K562 (cell line): Measurements from ENCODE around the gene TM4SF4. TPM values are rescaled to one million over a fixed set of nuclear protein-coding genes. Genes with fewer than 3 reads are reported as not detected.

Experiments
- ATAC-seq: fragments of 200-7000 bp; cut with Tn5 transposase; 3 replicates; pipeline ENCODE4 v1.9.1; 2020; ENCODE audit warnings: moderate library complexity
- BruUV-seq: library from RNA; stranded (reverse); fragments of 400-500 nt; replicated peaks from 2 replicates; lab custom pipeline; 2021; lab: Mats Ljungman, UMichigan
- CTCF ChIA-PET: fragments of 300-600 bp; formaldehyde crosslinking; extraction: SDS; loops from one replicate; lab custom pipeline; 2021; ENCODE audit warnings: low intra/inter-chr PET ratio; lab: Yijun Ruan, JAX
- POLR2A ChIA-PET: fragments of 300-600, 350-650 bp; sonication (Branson Sonifier 250); formaldehyde crosslinking; extraction: SDS; loops from one replicate; lab custom pipeline; 2021; ENCODE audit warnings: antibody characterized with exemption, inconsistent platforms; lab: Yijun Ruan, JAX
- DNase-seq, 4 experiments: peaks; one replicate each; pipeline versions ENCODE4 v3.0.0 to v3.0.0-alpha.2; 2011 to 2018; ENCODE audit warnings: low spot score in 3 of 4, mixed read lengths in 3 of 4; ENCODE audit errors: extremely low read depth in 1 of 4
- FAIRE-seq: peaks from 2 replicates; lab custom pipeline; 2011; peaks lifted over from hg19 to GRCh38; lab: Jason Lieb, UNC
- H2AFZ ChIP-seq: 2 replicates; pipeline ENCODE4 v1.6.0; 2011; ENCODE audit warnings: low read depth, low read length, control low read depth, inconsistent platforms
- H3K27ac ChIP-seq: fragments of 200-600 bp; 3 replicates; pipeline ENCODE4 v1.8.0; 2011; ENCODE audit warnings: low read depth, mild to moderate bottlenecking, control low read depth, inconsistent platforms, low read length, moderate library complexity, mixed read lengths; ENCODE audit errors: extremely low read depth
- H3K27me3 ChIP-seq, 2 experiments: fragments of 300-600 bp in 1 of 2; 2 replicates in 1 of 2; 3 replicates in 1 of 2; pipeline versions ENCODE4 v1.6.0 to v1.8.0; 2011; ENCODE audit warnings: inconsistent platforms in 2 of 2, low read length in 2 of 2, mild to moderate bottlenecking in 1 of 2, mixed read lengths in 1 of 2, moderate library complexity in 1 of 2; ENCODE audit not compliant: control insufficient read depth in 2 of 2, insufficient read depth in 2 of 2
- H3K36me3 ChIP-seq: fragments of 300-600 bp; 3 replicates; pipeline ENCODE4 v1.8.0; 2011; ENCODE audit warnings: mild to moderate bottlenecking, low read length, inconsistent platforms; ENCODE audit not compliant: control insufficient read depth, insufficient read depth
- H3K4me1 ChIP-seq, 2 experiments: fragments of 200-600 bp in 1 of 2; replicated peaks in 1 of 2; 2 replicates in 1 of 2; 3 replicates in 1 of 2; pipeline versions ENCODE4 v1.5.1 to v1.8.0; 2011; ENCODE audit warnings: inconsistent platforms in 2 of 2, low read length in 2 of 2, mild to moderate bottlenecking in 1 of 2, mixed read lengths in 1 of 2, moderate library complexity in 1 of 2; ENCODE audit not compliant: control insufficient read depth in 2 of 2, insufficient read depth in 2 of 2
- H3K4me2 ChIP-seq: 2 replicates; pipeline ENCODE4 v1.6.1; 2011; ENCODE audit warnings: low read length, control low read depth, inconsistent platforms, mixed read lengths; ENCODE audit not compliant: insufficient read depth
- H3K4me3 ChIP-seq: fragments of 200-600 bp; sonication (generic), shearing (Covaris generic); 2 replicates; pipeline ENCODE4 v1.5.1; 2016; ENCODE audit warnings: control low read depth, inconsistent platforms
- H3K79me2 ChIP-seq: fragments of 200-600 bp; 3 replicates; pipeline ENCODE4 v1.8.0; 2011; ENCODE audit warnings: low read length, inconsistent platforms; ENCODE audit not compliant: control insufficient read depth, insufficient read depth
- H3K9ac ChIP-seq, 2 experiments: 2 replicates each; pipeline versions ENCODE4 v1.6.0 to v1.6.1; 2011; ENCODE audit warnings: low read depth in 2 of 2, low read length in 2 of 2, control low read depth in 1 of 2, inconsistent platforms in 1 of 2, mild to moderate bottlenecking in 1 of 2, mixed read lengths in 1 of 2; ENCODE audit not compliant: insufficient read depth in 1 of 2
- H3K9me1 ChIP-seq: one replicate; pipeline ENCODE4 v1.6.0; 2011; ENCODE audit warnings: inconsistent platforms, mild to moderate bottlenecking, low read length, moderate library complexity; ENCODE audit not compliant: control insufficient read depth, insufficient read depth
- H3K9me3 ChIP-seq: replicated peaks from 2 replicates; pipeline ENCODE4 v1.5.1; 2011; ENCODE audit warnings: low read depth, low read length, inconsistent platforms; ENCODE audit not compliant: control insufficient read depth, insufficient read depth
- H4K20me1 ChIP-seq: replicated peaks from 2 replicates; pipeline ENCODE4 v1.6.1; 2011; ENCODE audit warnings: low read length, inconsistent platforms, mixed read lengths; ENCODE audit not compliant: control insufficient read depth, insufficient read depth
- CSDE1 ChIP-seq, 2 experiments: fragments of 450-650 bp; IDR thresholded peaks; 2 replicates each; pipeline ENCODE4 v1.6.1; 2016; ENCODE audit warnings: mild to moderate bottlenecking in 1 of 2
- FOXK1 ChIP-seq: sonication (generic); formaldehyde crosslinking; IDR thresholded peaks from 2 replicates; pipeline ENCODE4 v1.8.0; 2022; ENCODE audit warnings: missing genetic modification reagents, mild to moderate bottlenecking, borderline replicate concordance
- HDAC2 ChIP-seq: fragments of 450-650 bp; IDR thresholded peaks from 2 replicates; pipeline ENCODE4 v1.6.1; 2016; ENCODE audit warnings: mild to moderate bottlenecking
- SMARCA5 ChIP-seq: fragments of 450-650 bp; IDR thresholded peaks from 2 replicates; pipeline ENCODE4 v1.6.1; 2016
- SMC3 ChIP-seq: conservative IDR thresholded peaks from 2 replicates; pipeline ENCODE4 v1.6.1; 2011; ENCODE audit warnings: low read depth, low read length, improper control_type of control experiment; ENCODE audit not compliant: insufficient read depth
- TAL1 ChIP-seq: fragments of 450-650 bp; IDR thresholded peaks from 2 replicates; pipeline ENCODE4 v1.6.1; 2016; ENCODE audit warnings: mild to moderate bottlenecking
- ZNF699 ChIP-seq: fragments of 250-450 bp; sonication (Bioruptor Pico); IDR thresholded peaks from 2 replicates; pipeline ENCODE4 v1.8.0; 2021; ENCODE audit warnings: mild to moderate bottlenecking, moderate library complexity; ENCODE audit not compliant: insufficient replicate concordance
- whole genome bisulfite sequencing: fragments of 100-300 bp; shearing (Covaris generic); methylation state at CpG from one replicate; pipeline ENCODE4 v1.1.6; 2016; ENCODE audit warnings: low coverage, mixed read lengths; ENCODE audit not compliant: insufficient coverage; ENCODE audit errors: missing lambda C conversion rate; 5-methylcytosine and 5-hydroxymethylcytosine counted together
- in situ Hi-C: fragments of 300-500 bp; cut with MboI; formaldehyde crosslinking; loops from 4 replicates; pipeline ENCODE4 v1.15.0; 2018; ENCODE audit warnings: inconsistent platforms, mixed read lengths
- intact Hi-C: fragments of 100-400 bp; cut with micrococcal nuclease; formaldehyde crosslinking; loops from 2 replicates; pipeline ENCODE4 v1.14.2; 2022
- polyA plus RNA-seq, 8 experiments: library from polyadenylated mRNA; depleted of rRNA in 4 of 8; stranded (reverse) in 5 of 8; unstranded in 3 of 8; fragments of >200 nt; fragmentation: Nextera tagmentation in 2 of 8; fragmentation: Illumina TruSeq in 1 of 8; extraction: Ambion mirVana in 2 of 8; extraction: Trizol in 1 of 8; gene quantifications; 2 replicates each; pipeline versions ENCODE4 v1.2.1 to v1.2.3, GENCODE V29; 2011 to 2014; ENCODE audit warnings: inconsistent platforms in 1 of 8, missing spikeins in 1 of 8
- total RNA-seq, 7 experiments: library from RNA; depleted of rRNA in 6 of 7; stranded (reverse); fragments of >200 nt in 6 of 7; fragmentation: Illumina TruSeq in 2 of 7; extraction: Trizol in 2 of 7; gene quantifications; 2 replicates each; pipeline versions ENCODE4 v1.2.1 to v1.2.3, GENCODE V29; 2011 to 2021; ENCODE audit warnings: low replicate concordance in 1 of 7
- TF ChIP-seq, protein P1 (sequence below): fragments of 250-450 bp; sonication (Bioruptor Pico); IDR thresholded peaks from 2 replicates; pipeline ENCODE4 v1.5.0; 2021; ENCODE audit warnings: mild to moderate bottlenecking, moderate library complexity
- TF ChIP-seq, protein P2 (sequence below), 2 experiments: fragments of 450-650 bp in 1 of 2; sonication (generic) in 1 of 2; formaldehyde crosslinking in 1 of 2; IDR thresholded peaks; 2 replicates each; pipeline versions ENCODE4 v1.7.1 to v1.9.0; 2016 to 2022; ENCODE audit warnings: inconsistent platforms in 1 of 2, mild to moderate bottlenecking in 1 of 2, missing genetic modification reagents in 1 of 2

The TM4SF4 gene
- total and polyA plus RNA-seq, 9 of the 15 experiments (the other 6 are each of a cell fraction or from before 2014, with no cell fraction given), result 0.31 TPM; not detected in 8

DNA sequence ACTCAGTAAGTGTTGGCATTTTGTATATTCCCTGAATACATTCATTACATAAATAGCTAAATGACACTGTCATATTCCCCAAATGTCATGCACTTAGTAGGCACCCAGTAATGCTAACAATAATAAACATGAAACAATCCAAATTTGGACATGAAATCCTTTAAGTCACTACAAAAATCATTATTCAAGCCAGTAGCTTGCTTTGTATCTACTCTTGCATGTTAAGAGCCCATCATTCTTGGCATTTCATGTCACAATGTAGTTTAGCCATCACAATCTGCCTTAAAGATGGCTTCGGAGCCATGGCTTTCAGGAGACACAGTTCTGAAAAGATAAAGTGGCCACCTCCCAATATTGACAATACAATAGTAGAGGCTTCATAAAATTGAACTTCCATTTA, 32.9 kb upstream of the TM4SF4 start (continued):
- TF ChIP-seq, protein P1, sequence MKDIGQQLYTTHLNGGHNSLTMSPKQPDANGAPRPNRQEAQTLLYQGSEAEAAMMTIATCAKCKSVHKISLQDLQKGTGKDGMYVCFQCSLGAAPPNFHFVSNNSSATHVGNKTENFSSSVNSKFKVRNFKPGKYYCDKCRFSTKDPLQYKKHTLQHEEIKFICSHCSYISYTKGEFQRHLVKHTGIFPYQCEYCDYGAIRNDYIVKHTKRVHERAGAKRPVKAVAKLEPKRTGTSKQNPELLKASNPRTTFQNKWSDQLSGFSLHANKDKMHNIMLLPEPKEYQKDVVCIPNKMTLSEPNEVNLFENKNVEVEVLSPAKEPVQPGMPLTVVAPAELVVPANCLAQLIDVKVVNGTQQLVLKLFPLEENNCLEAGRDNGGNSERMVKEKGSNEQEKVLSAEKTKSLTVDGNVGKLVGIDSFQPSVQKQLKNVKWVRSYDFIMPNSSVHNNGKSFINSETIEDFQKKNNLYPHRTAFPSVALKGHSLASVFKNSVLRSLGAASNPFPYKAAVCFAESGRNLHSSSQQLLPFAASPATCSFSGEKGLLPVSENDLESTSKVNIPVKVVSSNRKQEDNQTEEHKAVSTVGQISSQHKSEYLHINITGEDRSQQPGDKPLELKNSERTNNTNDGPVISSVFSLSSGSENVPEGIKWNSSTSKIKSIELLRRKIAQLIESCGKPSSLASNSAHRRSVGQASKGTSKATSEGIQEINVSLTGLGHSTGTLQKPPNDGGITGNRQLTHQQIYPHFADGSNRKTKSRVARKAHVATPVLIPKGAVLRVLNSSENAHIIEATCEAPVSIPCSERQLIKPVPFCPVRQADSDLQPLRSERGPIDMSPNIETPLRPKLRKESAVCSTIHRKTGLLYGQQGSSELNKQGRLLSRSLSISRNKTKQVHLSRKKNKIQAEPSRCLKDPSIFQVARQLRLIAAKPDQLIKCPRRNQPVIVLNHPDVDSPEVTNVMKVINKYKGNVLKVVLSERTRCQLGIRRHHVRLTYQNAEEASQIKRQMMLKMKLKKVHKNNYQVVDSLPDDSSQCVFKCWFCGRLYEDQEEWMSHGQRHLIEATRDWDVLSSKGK (CRISPR knock-in tag), result no peak
- TF ChIP-seq TAL1, result no peak

DNA sequence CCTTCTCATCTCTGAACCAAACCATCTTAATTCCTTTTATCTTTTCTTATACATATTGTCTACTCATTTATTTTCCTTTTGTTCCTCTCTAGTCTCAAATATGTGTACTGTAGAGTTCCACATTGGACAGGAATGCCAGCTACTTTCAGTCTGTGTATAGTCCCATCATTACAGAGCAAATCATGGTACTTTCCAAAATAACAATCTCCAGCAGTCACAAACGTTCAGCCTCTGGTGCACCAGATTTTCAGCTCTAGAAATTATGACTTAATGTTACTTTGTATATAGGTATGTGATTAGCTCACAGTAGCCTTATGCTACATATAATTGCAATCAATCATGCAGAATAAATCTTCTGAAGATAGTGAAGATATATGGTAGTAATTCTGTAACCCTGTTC, 32.5 kb upstream of the TM4SF4 start:
- ChIA-PET CTCF (no interaction called here), POLR2A (no interaction called here)
- H3K4me1 ChIP-seq, result no peaks in the 10 kb centered on the region
- H3K9me1 ChIP-seq, result no peaks in the 10 kb centered on the region
- ATAC-seq (no peak), FAIRE-seq (no peak), DNase-seq (no peak)
- H3K27me3 ChIP-seq, result no peaks in the 10 kb centered on the region
- no peak overlapping the region for H2AFZ ChIP-seq
- no peaks in the 10 kb centered on the region for H3K36me3 ChIP-seq
- no peak overlapping the region for H3K9ac ChIP-seq
- BruUV-seq, result no TSS peak
- no peak overlapping the region for H3K27ac ChIP-seq
- no peak overlapping the region for H3K4me3 ChIP-seq
- no peak overlapping the region for H3K4me2 ChIP-seq
- no peaks in the 10 kb centered on the region for H3K79me2 ChIP-seq
- H4K20me1 ChIP-seq, result no peaks in the 10 kb centered on the region
- H3K9me3 ChIP-seq, result no peaks in the 10 kb centered on the region
- 0% methylated on average over 1 of the region's 1 CpG for WGBS
- intact Hi-C loops (no loop called here), in situ Hi-C loops (no loop called here)
- TF ChIP-seq ZNF699 (CRISPR knock-in tag), result no peak
- no peak for TF ChIP-seq SMC3
- TF ChIP-seq FOXK1 (CRISPR knock-in tag), result no peak
- no peak for TF ChIP-seq HDAC2
- TF ChIP-seq, protein P2, sequence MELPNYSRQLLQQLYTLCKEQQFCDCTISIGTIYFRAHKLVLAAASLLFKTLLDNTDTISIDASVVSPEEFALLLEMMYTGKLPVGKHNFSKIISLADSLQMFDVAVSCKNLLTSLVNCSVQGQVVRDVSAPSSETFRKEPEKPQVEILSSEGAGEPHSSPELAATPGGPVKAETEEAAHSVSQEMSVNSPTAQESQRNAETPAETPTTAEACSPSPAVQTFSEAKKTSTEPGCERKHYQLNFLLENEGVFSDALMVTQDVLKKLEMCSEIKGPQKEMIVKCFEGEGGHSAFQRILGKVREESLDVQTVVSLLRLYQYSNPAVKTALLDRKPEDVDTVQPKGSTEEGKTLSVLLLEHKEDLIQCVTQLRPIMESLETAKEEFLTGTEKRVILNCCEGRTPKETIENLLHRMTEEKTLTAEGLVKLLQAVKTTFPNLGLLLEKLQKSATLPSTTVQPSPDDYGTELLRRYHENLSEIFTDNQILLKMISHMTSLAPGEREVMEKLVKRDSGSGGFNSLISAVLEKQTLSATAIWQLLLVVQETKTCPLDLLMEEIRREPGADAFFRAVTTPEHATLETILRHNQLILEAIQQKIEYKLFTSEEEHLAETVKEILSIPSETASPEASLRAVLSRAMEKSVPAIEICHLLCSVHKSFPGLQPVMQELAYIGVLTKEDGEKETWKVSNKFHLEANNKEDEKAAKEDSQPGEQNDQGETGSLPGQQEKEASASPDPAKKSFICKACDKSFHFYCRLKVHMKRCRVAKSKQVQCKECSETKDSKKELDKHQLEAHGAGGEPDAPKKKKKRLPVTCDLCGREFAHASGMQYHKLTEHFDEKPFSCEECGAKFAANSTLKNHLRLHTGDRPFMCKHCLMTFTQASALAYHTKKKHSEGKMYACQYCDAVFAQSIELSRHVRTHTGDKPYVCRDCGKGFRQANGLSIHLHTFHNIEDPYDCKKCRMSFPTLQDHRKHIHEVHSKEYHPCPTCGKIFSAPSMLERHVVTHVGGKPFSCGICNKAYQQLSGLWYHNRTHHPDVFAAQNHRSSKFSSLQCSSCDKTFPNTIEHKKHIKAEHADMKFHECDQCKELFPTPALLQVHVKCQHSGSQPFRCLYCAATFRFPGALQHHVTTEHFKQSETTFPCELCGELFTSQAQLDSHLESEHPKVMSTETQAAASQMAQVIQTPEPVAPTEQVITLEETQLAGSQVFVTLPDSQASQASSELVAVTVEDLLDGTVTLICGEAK (IDR thresholded peaks at IDR 0.05), result no peak
- TF ChIP-seq, protein P2 (CRISPR knock-in tag; IDR thresholded peaks at IDR 0.05), result no peak
- TF ChIP-seq SMARCA5, result no peak
- TF ChIP-seq CSDE1 (IDR thresholded peaks at IDR 0.05), result no peak
